Kasumi-1 (cell line): ENCODE data around the gene TRAPPC14.
A peak's percentile ranks its signal among the peaks of the same experiment; 100 is the strongest.
"Not testable (repeated sequence)": the region's sequence is repeated elsewhere in the genome, so short reads cannot be mapped to it uniquely, and the experiment has no call there.

ENCODE experiments used
- DNase-seq, 2 experiments: peaks; one replicate each; lab custom pipeline; 2025; lab: John Stamatoyannopoulos, UW

The TRAPPC14 gene

GRCh38 chr7:100158229-100159098, at the start of gene TRAPPC14:
TRAPPC14 (minus strand) TSS chr7:100158723; CDS start chr7:100158499, 224 bp downstream.
- DNase-seq: peak; percentile 81 to 82

GRCh38 chr7:100204454-100204853, 45.9 kb upstream of the TRAPPC14 start:
- DNase-seq: no peak

DNA sequence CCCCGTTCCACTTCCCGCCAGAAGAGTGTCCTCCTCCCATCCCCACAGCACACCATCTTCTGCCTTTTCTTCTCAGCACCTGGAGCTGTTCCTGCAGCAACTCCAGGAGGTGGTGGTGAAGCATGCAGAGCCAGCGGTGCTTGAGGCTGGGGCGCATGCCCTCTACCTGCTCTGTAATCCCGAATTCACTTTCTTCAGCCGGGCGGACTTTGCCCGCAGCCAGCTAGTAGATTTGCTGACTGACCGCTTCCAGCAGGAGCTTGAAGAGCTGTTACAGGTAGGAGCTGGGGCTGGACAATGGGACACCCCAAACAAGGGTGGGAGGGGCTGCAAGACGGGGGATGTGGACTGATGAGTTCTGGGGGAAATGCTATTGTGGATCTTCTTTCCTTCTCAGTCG, 42.2 kb upstream of the TRAPPC14 start:
- no peak for DNase-seq

DNA sequence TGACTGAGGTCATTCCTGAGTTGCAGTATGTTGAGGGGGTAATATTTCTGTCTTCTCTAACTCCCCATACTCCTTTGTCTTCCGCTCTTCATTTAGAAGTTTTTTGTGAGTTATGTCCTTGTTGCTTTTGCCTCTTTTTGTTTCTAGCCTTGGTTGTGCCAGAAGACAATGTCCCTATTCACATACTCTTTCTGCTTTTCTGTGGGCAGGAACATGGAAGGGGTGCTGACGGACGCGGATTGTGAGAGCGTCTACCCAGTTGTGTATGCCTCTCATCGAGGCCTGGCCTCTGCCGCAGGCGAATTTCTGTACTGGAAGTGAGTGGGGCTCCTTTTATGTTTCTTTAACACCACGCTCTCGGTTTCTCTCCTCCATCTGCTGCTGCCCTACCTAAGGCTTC, 39.7 kb upstream of the TRAPPC14 start:
- DNase-seq: no peak

DNA sequence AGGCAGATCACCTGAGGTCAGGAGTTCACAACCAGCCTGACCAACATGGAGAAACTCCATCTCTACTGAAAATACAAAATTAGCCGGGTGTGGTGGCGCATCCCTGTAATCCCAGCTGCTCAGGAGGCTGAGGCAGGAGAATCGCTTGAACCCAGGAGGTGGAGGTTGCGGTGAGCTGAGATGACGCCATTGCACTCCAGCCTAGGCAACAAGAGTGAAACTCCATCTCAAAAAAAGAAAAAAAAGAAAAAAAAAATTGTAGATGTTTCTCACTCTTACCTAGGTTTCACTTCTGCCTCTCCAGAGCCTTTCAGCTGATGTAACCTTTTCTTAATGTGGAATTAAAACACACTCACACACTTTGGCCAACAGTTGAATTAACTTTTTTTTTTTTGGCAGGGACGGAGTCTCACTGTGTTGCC, 37.4 kb upstream of the TRAPPC14 start:
- not testable (repeated sequence) for DNase-seq

GRCh38 chr7:100195222-100195621, 36.7 kb upstream of the TRAPPC14 start:
- no peak for DNase-seq

- no peak for DNase-seq
These were observed 34.4 kb upstream of the TRAPPC14 start for GRCh38 chr7:100192969-100193368.

GRCh38 chr7:100192281-100192862, 33.8 kb upstream of the TRAPPC14 start:
- DNase-seq: not testable (repeated sequence)

GRCh38 chr7:100191775-100192174, 33.3 kb upstream of the TRAPPC14 start:
- peak; percentile 14 to 22 for DNase-seq

DNA sequence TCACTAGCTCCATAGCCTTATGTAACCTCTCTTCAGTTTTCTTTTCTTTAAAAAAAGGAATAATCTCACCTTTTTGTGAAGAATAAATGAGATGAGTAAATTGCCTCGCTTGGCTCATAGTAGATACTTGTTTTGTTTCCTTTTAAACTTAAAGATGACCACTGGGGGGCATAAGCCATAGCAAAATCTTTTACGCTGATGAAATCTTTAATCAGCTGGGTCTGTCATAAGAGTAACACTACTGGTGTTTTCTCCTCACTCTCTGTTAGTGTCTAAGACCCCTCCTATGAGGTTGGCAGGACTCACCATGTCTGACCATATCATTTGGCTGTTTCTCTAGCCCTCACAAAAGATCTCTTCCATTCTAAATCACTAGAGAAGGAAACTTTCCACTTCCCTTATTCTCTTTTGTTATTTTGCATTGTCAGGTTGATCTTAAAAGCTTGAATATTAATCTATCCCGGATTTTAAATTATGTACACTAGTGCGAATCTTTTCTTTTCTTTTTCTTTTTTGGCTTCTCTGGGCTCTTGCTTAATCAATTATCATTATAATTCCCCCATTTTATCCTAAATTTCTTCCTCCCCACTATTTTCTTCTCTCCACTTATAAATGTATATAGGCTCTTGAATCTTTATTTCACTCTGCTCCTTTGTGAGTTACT, 31.7 kb upstream of the TRAPPC14 start:
- DNase-seq: peak; percentile 42 to 50

GRCh38 chr7:100189061-100189460, 30.5 kb upstream of the TRAPPC14 start:
- DNase-seq: peak; percentile 2 to 17

DNA sequence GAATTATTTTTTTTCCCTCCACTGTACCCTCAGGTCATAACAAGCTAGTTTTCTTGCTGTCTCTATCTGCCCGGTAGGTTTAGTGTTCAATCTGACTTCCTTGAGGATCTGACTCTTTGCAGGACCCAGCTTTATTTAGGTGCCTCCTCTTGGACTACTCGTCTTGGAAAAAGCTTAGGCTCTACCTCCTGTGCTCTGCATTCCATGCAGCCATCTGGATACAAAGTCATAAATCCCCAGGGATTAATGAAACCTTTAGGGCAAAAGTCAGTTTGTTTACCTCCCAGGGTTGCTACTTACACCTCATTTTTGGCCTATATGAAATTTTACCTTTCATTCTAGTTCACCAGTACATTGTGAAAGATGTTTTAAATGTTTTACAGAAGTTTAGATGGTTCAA, 27.2 kb upstream of the TRAPPC14 start:
- DNase-seq: no peak

- DNase-seq: not testable (repeated sequence)
These were observed 24.6 kb upstream of the TRAPPC14 start for GRCh38 chr7:100183090-100183489.

DNA sequence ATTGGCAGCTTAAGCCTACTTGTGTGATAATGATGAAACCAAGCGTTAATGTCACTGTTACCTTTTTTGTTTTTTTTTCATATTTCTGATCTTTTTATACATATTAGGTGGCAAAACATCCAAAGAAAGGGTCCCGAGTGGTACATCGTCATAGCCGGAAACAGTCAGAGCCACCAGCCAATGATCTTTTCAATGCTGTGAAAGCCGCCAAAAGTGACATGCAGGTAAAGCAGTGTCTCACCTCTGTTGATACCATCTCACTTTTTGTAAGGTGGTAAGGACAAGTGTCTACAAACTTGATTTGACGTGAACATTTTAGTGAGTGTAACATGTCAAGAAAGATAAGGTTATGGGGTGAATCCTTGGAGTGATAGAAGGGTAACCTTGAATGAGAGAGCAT, 24.1 kb upstream of the TRAPPC14 start:
- DNase-seq: not testable (repeated sequence)

GRCh38 chr7:100180084-100180483, 21.6 kb upstream of the TRAPPC14 start:
- not testable (repeated sequence) for DNase-seq

- peak; percentile 94 to 96 for DNase-seq
These were observed 18.8 kb upstream of the TRAPPC14 start, which contains the start of the genes GPC2 and STAG3 for GRCh38 chr7:100177045-100178001. GPC2 (minus strand) TSS chr7:100177381; CDS start chr7:100177199, 182 bp downstream. STAG3 (plus strand) TSS chr7:100177918; CDS start chr7:100180557, 2,639 bp downstream.

DNA sequence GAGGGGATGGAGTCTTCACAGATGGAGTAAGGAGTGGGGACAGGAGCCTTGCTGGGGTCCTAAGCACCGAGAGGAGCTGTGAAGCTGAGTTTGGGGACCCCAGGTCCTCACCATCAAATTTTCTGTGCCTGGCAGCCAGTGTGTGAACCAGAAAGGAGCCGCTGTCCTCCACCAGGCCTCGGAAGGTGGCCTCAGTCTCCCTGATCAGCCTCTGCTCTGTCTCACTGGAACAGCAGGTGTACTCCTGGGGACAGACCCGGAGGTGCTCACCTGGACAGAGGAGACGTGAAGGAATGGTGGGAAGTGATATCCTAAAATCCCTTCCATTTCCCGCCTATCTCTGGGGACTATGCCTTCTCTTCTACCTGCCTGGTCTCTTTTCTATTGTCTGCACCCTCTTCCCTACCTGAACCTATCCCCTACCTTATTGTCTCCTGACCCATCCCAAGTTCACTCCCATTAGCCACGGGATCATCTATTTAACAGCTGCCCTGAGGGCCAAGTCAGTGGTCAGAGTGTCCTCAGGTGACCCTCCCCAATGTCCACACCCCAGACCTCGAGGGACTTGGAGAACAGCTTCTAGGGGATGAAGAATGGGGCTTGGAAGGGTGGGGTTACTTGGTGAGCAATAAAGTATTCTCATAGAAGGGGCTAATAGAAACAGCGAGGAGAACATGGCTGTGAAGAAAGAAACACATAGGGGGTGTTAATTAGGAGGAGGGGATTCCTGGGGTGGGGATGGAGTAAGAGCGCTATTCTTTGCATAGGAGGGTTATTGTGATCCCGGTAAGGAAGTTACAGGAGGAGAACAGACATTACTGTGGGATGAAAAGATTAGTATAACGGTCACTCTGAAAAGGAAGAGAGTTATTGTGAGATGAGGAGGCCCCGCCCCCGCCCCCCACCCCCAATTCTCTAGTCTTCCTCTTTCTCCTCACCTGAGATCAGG, 17.8 kb upstream of the TRAPPC14 start:
- DNase-seq: no peak

GRCh38 chr7:100175296-100175935, 16.9 kb upstream of the TRAPPC14 start:
- DNase-seq: no peak

DNA sequence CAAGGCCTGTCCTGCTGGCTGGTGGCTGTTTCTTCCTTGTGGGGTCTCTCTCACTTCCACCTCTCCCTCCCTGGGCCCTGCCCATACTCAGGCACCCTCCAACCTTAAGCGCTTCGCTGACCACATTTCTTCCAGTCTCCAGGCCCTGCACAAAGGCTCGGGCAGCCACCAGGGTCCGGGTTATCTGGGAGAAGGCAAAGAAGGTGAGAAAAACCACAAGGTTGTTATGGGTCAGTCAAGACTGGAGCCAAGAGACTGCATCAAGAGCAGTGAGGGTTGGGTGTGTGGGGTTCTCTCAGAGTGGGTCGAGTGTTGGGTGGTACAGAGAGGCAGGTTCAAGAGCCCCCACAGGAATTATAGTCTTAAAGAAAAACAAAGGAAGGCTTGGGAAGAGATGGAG, 16.1 kb upstream of the TRAPPC14 start:
- no peak for DNase-seq
